ENCODE data around the gene KRT5. TPM values are rescaled to one million over a fixed set of nuclear protein-coding genes. Genes with fewer than 3 reads are reported as not detected.

The KRT5 gene
- total RNA-seq, 4 donors from 2014 or later: 3,026 to 9,625 (median 8,067) TPM

GRCh38 chr12:52527121-52527800 lies 7.1 kb upstream of the KRT5 start:
- no peak overlapping the region for H3K4me3 ChIP-seq
- peak in 1 of 2 donors; percentile 55 for DNase-seq (ENCODE audit: low spot score in 2 of 2)
- no peak overlapping the region for H3K27ac ChIP-seq
- no peaks in the 10 kb centered on the region for H3K9me3 ChIP-seq
- TF ChIP-seq POLR2AphosphoS5 (IDR thresholded peaks at IDR 0.05) (no peak), CTCF (IDR thresholded peaks at IDR 0.05) (no peak), POLR2A (IDR thresholded peaks at IDR 0.05) (no peak), EP300 (IDR thresholded peaks at IDR 0.05) (no peak)
- no peaks in the 10 kb centered on the region for H3K27me3 ChIP-seq
- peaks cover 40% of the 10 kb centered on the region for H3K4me1 ChIP-seq
- WGBS: 69% methylated on average over 3 of the region's 4 CpGs
- no peaks in the 10 kb centered on the region for H3K36me3 ChIP-seq

GRCh38 chr12:52526511-52526951 lies 6.3 kb upstream of the KRT5 start:
- no peaks in the 10 kb centered on the region for H3K9me3 ChIP-seq
- no peaks in the 10 kb centered on the region for H3K36me3 ChIP-seq
- H3K4me1 ChIP-seq: peaks cover 46% of the 10 kb centered on the region
- no peaks in the 10 kb centered on the region for H3K27me3 ChIP-seq
- WGBS: 85% methylated on average over 8 of the region's 8 CpGs
- H3K27ac ChIP-seq: no peak overlapping the region
- DNase-seq (ENCODE audit: low spot score in 2 of 2): peak in 1 of 2 donors; percentile 55
- H3K4me3 ChIP-seq: no peak overlapping the region
- TF ChIP-seq CTCF (IDR thresholded peaks at IDR 0.05) (no peak), EP300 (IDR thresholded peaks at IDR 0.05) (no peak), POLR2AphosphoS5 (IDR thresholded peaks at IDR 0.05) (no peak), POLR2A (IDR thresholded peaks at IDR 0.05) (no peak)

- Histone ChIP-seq H3K36me3 (no peaks in the 10 kb centered on the region), H3K9me3 (no peaks in the 10 kb centered on the region), H3K27me3 (no peaks in the 10 kb centered on the region), H3K27ac (peak overlapping the region; percentile 94), H3K4me1 (peaks cover 53% of the 10 kb centered on the region), H3K4me3 (no peak overlapping the region)
- peak; percentile 48 to 52 for DNase-seq (ENCODE audit: low spot score in 2 of 2)
- no peak for TF ChIP-seq CTCF (IDR thresholded peaks at IDR 0.05)
- no peak for TF ChIP-seq POLR2AphosphoS5 (IDR thresholded peaks at IDR 0.05)
- no peak for TF ChIP-seq EP300 (IDR thresholded peaks at IDR 0.05)
- TF ChIP-seq POLR2A (IDR thresholded peaks at IDR 0.05): no peak
- 76% methylated on average over 9 of the region's 13 CpGs for WGBS
These were observed 5.7 kb upstream of the KRT5 start for GRCh38 chr12:52525661-52526499.

- Histone ChIP-seq H3K9me3 (no peaks in the 10 kb centered on the region), H3K27ac (peak overlapping the region; percentile 94), H3K36me3 (no peaks in the 10 kb centered on the region), H3K4me1 (peaks cover 60% of the 10 kb centered on the region), H3K4me3 (no peak overlapping the region), H3K27me3 (peaks cover 6% of the 10 kb centered on the region)
- TF ChIP-seq EP300 (IDR thresholded peaks at IDR 0.05) (no peak), CTCF (IDR thresholded peaks at IDR 0.05) (no peak), POLR2AphosphoS5 (IDR thresholded peaks at IDR 0.05) (no peak), POLR2A (IDR thresholded peaks at IDR 0.05) (no peak)
- WGBS: 33% methylated on average over 5 of the region's 5 CpGs
- DNase-seq (ENCODE audit: low spot score in 2 of 2): peak; percentile 27 to 32
These were observed 4.9 kb upstream of the KRT5 start for GRCh38 chr12:52524898-52525591.

All from suprapubic skin (tissue), 4 donors.